Esophagus muscularis mucosa (tissue), 4 donors: ENCODE measurements around the gene GPT2. TPM values are rescaled to one million over a fixed set of nuclear protein-coding genes. Genes with fewer than 3 reads are reported as not detected.

Experiments
- DNase-seq: peaks from one replicate; pipeline ENCODE4 v3.0.0-alpha.2; 2017; ENCODE audit errors: extremely low spot score
- H3K27ac ChIP-seq, 4 donors: fragments of 200-600 bp; sonication (generic); replicated peaks in 1 of 4; 1 replicate in 3 of 4; 2 replicates in 1 of 4; pipeline ENCODE4 v1.5.1; 2016 to 2019; ENCODE audit warnings: mild to moderate bottlenecking in 1 of 4
- H3K27me3 ChIP-seq, 4 donors: fragments of 200-600 bp; sonication (generic); one replicate each; pipeline versions ENCODE4 v1.5.1 to v1.6.0; 2016 to 2019
- H3K36me3 ChIP-seq, 4 donors: fragments of 200-600 bp; sonication (generic); one replicate each; pipeline ENCODE4 v1.5.1; 2016 to 2019
- H3K4me1 ChIP-seq, 4 donors: fragments of 200-600 bp; sonication (generic); one replicate each; pipeline ENCODE4 v1.5.1; 2016 to 2019
- H3K4me3 ChIP-seq, 4 donors: fragments of 200-600 bp; sonication (generic); 1 replicate in 2 of 4; 2 replicates in 2 of 4; pipeline ENCODE4 v1.5.1; 2016 to 2019; ENCODE audit warnings: mild to moderate bottlenecking in 4 of 4, moderate library complexity in 1 of 4
- H3K9me3 ChIP-seq, 4 donors: fragments of 200-600 bp; sonication (generic); 1 replicate in 3 of 4; 2 replicates in 1 of 4; pipeline ENCODE4 v1.5.1; 2016 to 2019
- CTCF ChIP-seq, 3 experiments: fragments of 200-600 bp in 2 of 3; fragments of 450-650 bp in 1 of 3; sonication (generic) in 2 of 3; IDR thresholded peaks; one replicate each; pipeline ENCODE4 v1.5.1; 2017 to 2019; ENCODE audit warnings: antibody characterized with exemption in 3 of 3, mild to moderate bottlenecking in 2 of 3, moderate library complexity in 1 of 3
- EP300 ChIP-seq: sonication (generic); formaldehyde crosslinking; IDR thresholded peaks from one replicate; pipeline ENCODE4 v1.6.1; 2017; ENCODE audit warnings: antibody characterized with exemption
- POLR2A ChIP-seq: fragments of 450-650 bp; IDR thresholded peaks from one replicate; pipeline ENCODE4 v1.6.1; 2017; ENCODE audit warnings: antibody characterized with exemption, moderate library complexity, mild to moderate bottlenecking, low read depth
- POLR2AphosphoS5 ChIP-seq, 2 donors: sonication (generic); formaldehyde crosslinking; IDR thresholded peaks; one replicate each; pipeline ENCODE4 v1.6.1; 2017; ENCODE audit warnings: antibody characterized with exemption in 2 of 2
- WGBS: methylation state at CpG from one replicate; pipeline ENCODE4 v1.1.5; 2018; 5-methylcytosine and 5-hydroxymethylcytosine counted together
- intact Hi-C: fragments of 100-400 bp; cut with DNase I; formaldehyde crosslinking; loops from one replicate; pipeline ENCODE4 v1.15.1; 2023
- total RNA-seq, 4 donors: library from RNA; depleted of rRNA; stranded (reverse); fragments of >200 nt; gene quantifications; one replicate each; pipeline versions ENCODE4 v1.1.0 to v1.2.1, GENCODE V29; 2016

The GPT2 gene
- total RNA-seq, 4 donors from 2014 or later = 2.5 to 5.7 (median 3.6) TPM

- WGBS = 89% methylated on average over 2 of the region's 2 CpGs
- Histone ChIP-seq H3K4me1 (peaks cover 23 to 51% (median 42%) of the 10 kb centered on the region in 4 donors), H3K4me3 (no peak overlapping the region), H3K27me3 (no peaks in the 10 kb centered on the region), H3K27ac (no peak overlapping the region), H3K9me3 (no peaks in the 10 kb centered on the region), H3K36me3 (peaks cover 53 to 83% (median 72%) of the 10 kb centered on the region in 4 donors)
- no peak for DNase-seq
- intact Hi-C loops = no loop called here
- TF ChIP-seq CTCF (IDR thresholded peaks at IDR 0.05) (no peak), EP300 (no peak), POLR2AphosphoS5 (IDR thresholded peaks at IDR 0.05) (no peak), POLR2A (no peak)
These were observed 83.9 kb downstream of the GPT2 start for GRCh38 chr16:46968063-46968435.

GRCh38 chr16:46970089-46970488 is 85.9 kb downstream of the GPT2 start:
- peaks cover 31 to 64% (median 50%) of the 10 kb centered on the region in 4 donors for H3K4me1 ChIP-seq

GRCh38 chr16:46971271-46971670 is 87.1 kb downstream of the GPT2 start:
- no peaks in the 10 kb centered on the region for H3K9me3 ChIP-seq
- WGBS = 94% methylated on average over 7 of the region's 7 CpGs
- DNase-seq = no peak
- H3K36me3 ChIP-seq = peaks cover 25 to 50% (median 39%) of the 10 kb centered on the region in 4 donors
- no peak overlapping the region for H3K27ac ChIP-seq
- TF ChIP-seq CTCF (IDR thresholded peaks at IDR 0.05) (no peak), POLR2A (no peak), POLR2AphosphoS5 (IDR thresholded peaks at IDR 0.05) (no peak), EP300 (no peak)
- H3K4me1 ChIP-seq = peaks cover 31 to 64% (median 50%) of the 10 kb centered on the region in 4 donors
- intact Hi-C loops = no loop called here
- H3K4me3 ChIP-seq = no peak overlapping the region
- H3K27me3 ChIP-seq = no peaks in the 10 kb centered on the region

More at GRCh38 chr16:46970089-46970488, 85.9 kb downstream of the GPT2 start:
- Histone ChIP-seq H3K4me3 (no peak overlapping the region), H3K36me3 (peaks cover 37 to 62% (median 51%) of the 10 kb centered on the region in 4 donors), H3K9me3 (no peaks in the 10 kb centered on the region), H3K27me3 (no peaks in the 10 kb centered on the region), H3K27ac (no peak overlapping the region)
- DNase-seq = no peak
- TF ChIP-seq POLR2A (no peak), EP300 (no peak), POLR2AphosphoS5 (IDR thresholded peaks at IDR 0.05) (no peak), CTCF (IDR thresholded peaks at IDR 0.05) (no peak)
- intact Hi-C loops = no loop called here
- 90% methylated on average over 2 of the region's 2 CpGs for WGBS

GRCh38 chr16:46972429-46973206 is 88.5 kb downstream of the GPT2 start:
- Histone ChIP-seq H3K36me3 (peaks cover 12 to 37% (median 26%) of the 10 kb centered on the region in 4 donors), H3K4me1 (peaks cover 31 to 58% (median 50%) of the 10 kb centered on the region in 4 donors), H3K9me3 (no peaks in the 10 kb centered on the region), H3K27me3 (no peaks in the 10 kb centered on the region), H3K4me3 (peak overlapping the region; percentile 90 to 95 (median 92)), H3K27ac (peak overlapping the region; percentile 94 to 98 (median 96))
- no peak for DNase-seq
- intact Hi-C loops = no loop called here
- TF ChIP-seq POLR2AphosphoS5 (IDR thresholded peaks at IDR 0.05) (no peak), POLR2A (no peak), CTCF (IDR thresholded peaks at IDR 0.05) (no peak), EP300 (no peak)
- 3% methylated on average over 20 of the region's 48 CpGs for WGBS
